ENCODE data around the gene ANKMY1.

DNA sequence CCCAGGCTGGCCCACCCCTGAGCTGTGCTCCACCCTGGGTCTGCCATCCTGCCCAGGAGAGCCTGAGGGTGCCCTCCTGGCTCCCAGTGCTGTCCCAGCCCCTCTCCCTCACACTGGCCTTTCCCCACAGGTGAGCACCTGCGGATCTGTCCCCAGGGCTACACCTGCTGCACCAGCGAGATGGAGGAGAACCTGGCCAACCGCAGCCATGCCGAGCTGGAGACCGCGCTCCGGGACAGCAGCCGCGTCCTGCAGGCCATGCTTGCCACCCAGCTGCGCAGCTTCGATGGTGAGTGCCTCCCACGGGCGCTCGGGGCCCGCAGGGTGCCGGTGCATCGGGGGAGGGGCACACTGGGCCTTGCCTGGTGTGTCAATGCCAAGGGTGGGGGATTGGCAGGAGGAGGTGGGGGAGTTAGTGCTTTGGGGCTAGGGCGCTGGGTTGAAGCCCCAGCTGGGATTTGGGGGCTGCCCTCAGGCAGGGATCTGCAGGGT lies 98.8 kb downstream of the ANKMY1 start:
- TF ChIP-seq CTCF (IDR thresholded peaks at IDR 0.05) (no peak), POLR2A (IDR thresholded peaks at IDR 0.05) (no peak)

Data from vagina (tissue), 2 donors.